ENCODE measurements around the gene TPH2.

The TPH2 gene

GRCh38 chr12:72037006-72037795 lies 98.6 kb downstream of the TPH2 start:
- no peak for DNase-seq

- no peak for DNase-seq
These were observed 103.2 kb downstream of the TPH2 start for GRCh38 chr12:72041811-72042210.

- DNase-seq, result no peak
These were observed 115.0 kb downstream of the TPH2 start for GRCh38 chr12:72053604-72054003.

GRCh38 chr12:72054511-72054910 lies 115.9 kb downstream of the TPH2 start:
- DNase-seq, result no peak

GRCh38 chr12:72057330-72057914 lies 118.8 kb downstream of the TPH2 start:
- no peak for DNase-seq

GRCh38 chr12:72063073-72063472 lies 124.4 kb downstream of the TPH2 start:
- DNase-seq, result no peak

- DNase-seq, result no peak
These were observed 132.4 kb downstream of the TPH2 start for GRCh38 chr12:72071030-72071429.

- no peak for DNase-seq
These were observed 134.1 kb downstream of the TPH2 start for GRCh38 chr12:72072592-72073212.

GRCh38 chr12:72074065-72074464 lies 135.4 kb downstream of the TPH2 start:
- DNase-seq, result no peak

GRCh38 chr12:72074956-72075355 lies 136.3 kb downstream of the TPH2 start:
- DNase-seq, result no peak

GRCh38 chr12:72075401-72075800 lies 136.8 kb downstream of the TPH2 start:
- no peak for DNase-seq

- no peak for DNase-seq
These were observed 137.4 kb downstream of the TPH2 start for GRCh38 chr12:72075891-72076557.

GRCh38 chr12:72076558-72076915 lies 137.9 kb downstream of the TPH2 start:
- no peak for DNase-seq

GRCh38 chr12:72077111-72077820 lies 138.6 kb downstream of the TPH2 start:
- DNase-seq, result peak in 1 of 2 experiments; percentile 19

- peak in 1 of 2 experiments; percentile 31 for DNase-seq
These were observed 143.1 kb downstream of the TPH2 start for GRCh38 chr12:72081777-72082176.
